Measurements from ENCODE around the gene LPXN.

LPXN gene

DNA sequence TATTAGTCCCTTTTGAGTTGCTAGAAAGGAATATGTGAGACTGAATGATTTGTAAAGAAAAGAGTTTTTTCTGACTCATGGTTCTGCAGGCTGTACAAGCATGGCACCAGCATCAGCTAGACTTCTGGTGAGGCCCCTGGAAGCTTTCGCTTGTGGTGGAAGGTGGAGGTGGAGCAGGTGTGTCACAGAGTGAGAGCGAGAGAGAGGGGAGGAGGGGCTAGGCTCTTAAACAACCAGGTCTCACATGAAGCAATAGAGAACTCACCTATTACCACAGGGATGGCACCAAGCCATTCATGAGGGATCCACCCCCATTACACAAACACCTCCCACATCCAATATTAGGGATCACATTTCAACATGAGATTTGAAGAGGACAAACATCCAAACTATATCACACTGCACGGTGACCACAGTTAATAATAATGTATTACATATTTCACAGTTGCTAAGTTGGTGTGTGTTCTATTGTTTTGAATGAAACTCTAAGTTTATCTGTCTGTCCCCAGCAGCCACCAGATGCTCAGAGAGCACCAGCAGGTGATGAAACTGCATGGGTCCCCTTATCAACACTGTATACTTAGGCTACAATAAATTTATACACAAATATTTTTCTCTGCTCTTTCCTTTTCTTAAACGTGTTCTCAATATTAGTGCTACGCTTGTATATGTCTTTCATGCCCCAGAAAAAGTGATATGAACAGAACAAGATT is 17.3 kb upstream of the LPXN start:
- no peaks in the 10 kb centered on the region; the same call in 1 of the 2 replicates for H3K36me3 ChIP-seq (replicated peaks; ENCODE audit: insufficient read depth, low read length)
- H3F3A ChIP-seq (ENCODE audit: insufficient read depth, low read length), result peaks cover 5% of the 10 kb centered on the region; the same call in 1 of the 2 replicates
- peak overlapping the region; percentile 15; the same call in 1 of the 2 replicates for H3K27ac ChIP-seq (ENCODE audit: low read length)

GRCh38 chr11:58591659-58592058 is 16.0 kb upstream of the LPXN start:
- H3K9me2 ChIP-seq (replicated peaks; ENCODE audit: insufficient read depth, low read length), result no peaks in the 10 kb centered on the region
- H4K20me1 ChIP-seq (ENCODE audit: insufficient read depth, low read length), result peaks cover 4% of the 10 kb centered on the region
- H3K4me2 ChIP-seq (ENCODE audit: low read depth, low read length), result no peak overlapping the region
- no peak overlapping the region for H3K4me3 ChIP-seq (ENCODE audit: low read length)
- H3K27me3 ChIP-seq (replicated peaks; ENCODE audit: insufficient read depth, low read length), result no peaks in the 10 kb centered on the region
- peaks cover 5% of the 10 kb centered on the region; the same call in 1 of the 2 replicates for H3F3A ChIP-seq (ENCODE audit: insufficient read depth, low read length)
- no peak overlapping the region for H2AFZ ChIP-seq (ENCODE audit: low read length)
- H3K36me3 ChIP-seq (replicated peaks; ENCODE audit: insufficient read depth, low read length), result no peaks in the 10 kb centered on the region; the same call in 1 of the 2 replicates
- H3K9ac ChIP-seq (ENCODE audit: low read length), result no peak overlapping the region
- H3K9me3 ChIP-seq (replicated peaks; ENCODE audit: insufficient read depth, low read length), result no peaks in the 10 kb centered on the region
- peaks cover 13% of the 10 kb centered on the region for H3K4me1 ChIP-seq (ENCODE audit: low read length)
- TF ChIP-seq CTCF (IDR thresholded peaks at IDR 0.05; ENCODE audit: low read length) (no peak), EZH2phosphoT487 (IDR thresholded peaks at IDR 0.05; ENCODE audit: low read length) (no peak)
- peaks cover 99% of the 10 kb centered on the region for H3K79me2 ChIP-seq (ENCODE audit: low read length)
- no peak overlapping the region for H3K27ac ChIP-seq (ENCODE audit: low read length)
- DNase-seq, result no peak

More for the DNA sequence above, 17.3 kb upstream of the LPXN start:
- H3K9me3 ChIP-seq (replicated peaks; ENCODE audit: insufficient read depth, low read length), result no peaks in the 10 kb centered on the region
- no peaks in the 10 kb centered on the region for H3K9me2 ChIP-seq (replicated peaks; ENCODE audit: insufficient read depth, low read length)
- peaks cover 13% of the 10 kb centered on the region for H3K4me1 ChIP-seq (ENCODE audit: low read length)
- no peak overlapping the region for H3K9ac ChIP-seq (ENCODE audit: low read length)
- H3K4me3 ChIP-seq (ENCODE audit: low read length), result no peak overlapping the region
- TF ChIP-seq EZH2 (optimal IDR thresholded peaks at IDR 0.05; ENCODE audit: low read depth, low read length) (no peak), EZH2phosphoT487 (IDR thresholded peaks at IDR 0.05; ENCODE audit: low read length) (no peak), CTCF (IDR thresholded peaks at IDR 0.05; ENCODE audit: low read length) (no peak)
- peaks cover 99% of the 10 kb centered on the region for H3K79me2 ChIP-seq (ENCODE audit: low read length)
- H4K20me1 ChIP-seq (ENCODE audit: insufficient read depth, low read length), result peaks cover 4% of the 10 kb centered on the region
- no peak overlapping the region for H3K4me2 ChIP-seq (ENCODE audit: low read depth, low read length)
- no peaks in the 10 kb centered on the region for H3K27me3 ChIP-seq (replicated peaks; ENCODE audit: insufficient read depth, low read length)
- DNase-seq, result peak; percentile 28
- no peak overlapping the region for H2AFZ ChIP-seq (ENCODE audit: low read length)

- TF ChIP-seq EZH2phosphoT487 (IDR thresholded peaks at IDR 0.05; ENCODE audit: low read length) (no peak), CTCF (IDR thresholded peaks at IDR 0.05; ENCODE audit: low read length) (no peak), EZH2 (optimal IDR thresholded peaks at IDR 0.05; ENCODE audit: low read depth, low read length) (no peak)
- H3K27ac ChIP-seq (ENCODE audit: low read length), result no peak overlapping the region
- H3K9ac ChIP-seq (ENCODE audit: low read length), result no peak overlapping the region
- H3K4me3 ChIP-seq (ENCODE audit: low read length), result no peak overlapping the region
- H3F3A ChIP-seq (ENCODE audit: insufficient read depth, low read length), result no peaks in the 10 kb centered on the region
- no peak overlapping the region for H2AFZ ChIP-seq (ENCODE audit: low read length)
- peaks cover 5% of the 10 kb centered on the region; the same call in 1 of the 2 replicates for H3K36me3 ChIP-seq (replicated peaks; ENCODE audit: insufficient read depth, low read length)
- no peaks in the 10 kb centered on the region for H3K9me2 ChIP-seq (replicated peaks; ENCODE audit: insufficient read depth, low read length)
- H3K79me2 ChIP-seq (ENCODE audit: low read length), result peaks cover 99% of the 10 kb centered on the region
- peaks cover 20% of the 10 kb centered on the region; the same call in 1 of the 2 replicates for H3K4me1 ChIP-seq (ENCODE audit: low read length)
- DNase-seq, result no peak
- peaks cover 9% of the 10 kb centered on the region; the same call in 1 of the 2 replicates for H4K20me1 ChIP-seq (ENCODE audit: insufficient read depth, low read length)
- H3K9me3 ChIP-seq (replicated peaks; ENCODE audit: insufficient read depth, low read length), result no peaks in the 10 kb centered on the region
- no peak overlapping the region for H3K4me2 ChIP-seq (ENCODE audit: low read depth, low read length)
- no peaks in the 10 kb centered on the region for H3K27me3 ChIP-seq (replicated peaks; ENCODE audit: insufficient read depth, low read length)
These were observed 11.3 kb upstream of the LPXN start for GRCh38 chr11:58586998-58587397.

Data from MM.1S (cell line).